Head of caudate nucleus (tissue), 42 donors: ENCODE data around the gene PIEZO2.
A peak's percentile ranks its signal among the peaks of the same experiment; 100 is the strongest.

Experiments
- DNase-seq, 42 donors: peaks; one replicate each; pipeline versions ENCODE4 v3.0.0 to v3.0.0-alpha.2; 2020 to 2021; ENCODE audit warnings: mixed read lengths in 7 of 42
- intact Hi-C: fragments of 100-400 bp; cut with DNase I; formaldehyde crosslinking; loops from one replicate; pipeline ENCODE4 v1.15.0; 2022

Gene PIEZO2

GRCh38 chr18:11119959-11120587, 29.3 kb downstream of the PIEZO2 start:
- intact Hi-C loops = no loop called here
- peak in 1 of 42 donors; percentile 24 for DNase-seq

GRCh38 chr18:11119550-11119949, 29.8 kb downstream of the PIEZO2 start:
- peak in 18 of 42 donors; percentile 24 to 75 (median 45) for DNase-seq
- intact Hi-C loops = no loop called here

GRCh38 chr18:11118051-11118766, 31.2 kb downstream of the PIEZO2 start:
- no peak for DNase-seq
- intact Hi-C loops = no loop called here

- DNase-seq = no peak
- intact Hi-C loops = no loop called here
Observed at GRCh38 chr18:11115276-11115675, 34.1 kb downstream of the PIEZO2 start.

GRCh38 chr18:11114653-11115052, 34.7 kb downstream of the PIEZO2 start:
- intact Hi-C loops = no loop called here
- no peak for DNase-seq

- intact Hi-C loops = no loop called here
Observed at GRCh38 chr18:11113937-11114336, 35.4 kb downstream of the PIEZO2 start.

GRCh38 chr18:11113046-11113548, 36.3 kb downstream of the PIEZO2 start:
- intact Hi-C loops = no loop called here
- no peak for DNase-seq

More at GRCh38 chr18:11113937-11114336, 35.4 kb downstream of the PIEZO2 start:
- DNase-seq = no peak

GRCh38 chr18:11112286-11112685, 37.1 kb downstream of the PIEZO2 start:
- intact Hi-C loops = no loop called here
- no peak for DNase-seq

GRCh38 chr18:11110509-11110908, 38.9 kb downstream of the PIEZO2 start:
- no peak for DNase-seq
- intact Hi-C loops = no loop called here

GRCh38 chr18:11108947-11109346, 40.4 kb downstream of the PIEZO2 start:
- intact Hi-C loops = no loop called here
- no peak for DNase-seq

GRCh38 chr18:11106894-11107293, 42.5 kb downstream of the PIEZO2 start:
- intact Hi-C loops = no loop called here
- DNase-seq = no peak

- intact Hi-C loops = no loop called here
Observed at GRCh38 chr18:11105463-11105862, 43.9 kb downstream of the PIEZO2 start.

GRCh38 chr18:11104307-11104706, 45.1 kb downstream of the PIEZO2 start:
- intact Hi-C loops = no loop called here
- DNase-seq = no peak

More at GRCh38 chr18:11105463-11105862, 43.9 kb downstream of the PIEZO2 start:
- DNase-seq = no peak

- DNase-seq = no peak
- intact Hi-C loops = no loop called here
Observed at GRCh38 chr18:11096839-11097750, 52.3 kb downstream of the PIEZO2 start.

- intact Hi-C loops = no loop called here
Observed at GRCh38 chr18:11096411-11096810, 53.0 kb downstream of the PIEZO2 start.

GRCh38 chr18:11095674-11096293, 53.6 kb downstream of the PIEZO2 start:
- intact Hi-C loops = no loop called here
- DNase-seq = no peak

More at GRCh38 chr18:11096411-11096810, 53.0 kb downstream of the PIEZO2 start:
- no peak for DNase-seq

GRCh38 chr18:11095211-11095610, 54.2 kb downstream of the PIEZO2 start:
- intact Hi-C loops = no loop called here
- DNase-seq = no peak

- intact Hi-C loops = no loop called here
- DNase-seq = no peak
Observed at GRCh38 chr18:11091746-11092145, 57.6 kb downstream of the PIEZO2 start.
